NB4 (cell line): ENCODE data around the gene TSSC4.

Experiments used
- CTCF ChIP-seq: IDR thresholded peaks from one replicate; pipeline ENCODE4 v1.5.1; 2012; ENCODE audit warnings: low read depth, low read length
- MAX ChIP-seq: IDR thresholded peaks from 2 replicates; pipeline ENCODE4 v1.6.1; 2011; ENCODE audit warnings: low read depth, low read length

- TF ChIP-seq CTCF, result no peak
- no peak for TF ChIP-seq MAX
Observed at GRCh38 chr11:2382129-2382517, 18.4 kb upstream of the TSSC4 start.
